Liver (tissue), 3 donors: ENCODE measurements around the gene KRTAP16-1.

Experiments used
- FOXA2 ChIP-seq: IDR thresholded peaks from 2 replicates; pipeline ENCODE4 v1.6.1; 2016; ENCODE audit warnings: antibody characterized with exemption
- RXRA ChIP-seq, 2 donors: IDR thresholded peaks; 2 replicates each; pipeline ENCODE4 v1.6.1; 2017 to 2018; ENCODE audit warnings: antibody characterized with exemption in 2 of 2, mild to moderate bottlenecking in 1 of 2
- YY1 ChIP-seq: IDR thresholded peaks from 2 replicates; pipeline ENCODE4 v1.6.1; 2016; ENCODE audit warnings: antibody characterized with exemption, mild to moderate bottlenecking
- TF ChIP-seq, protein P1 (sequence below): fragments of 150-350 bp; IDR thresholded peaks from 2 replicates; pipeline ENCODE4 v1.5.1; 2017; ENCODE audit warnings: improper control_type of control experiment, low read depth, low read length; ENCODE audit not compliant: missing input control
- TF ChIP-seq, protein P2 (sequence below): IDR thresholded peaks from 2 replicates; pipeline ENCODE4 v1.6.1; 2016; ENCODE audit warnings: antibody characterized with exemption, mild to moderate bottlenecking
- donor health status: healthy.
- donor health status: healthy.

DNA sequence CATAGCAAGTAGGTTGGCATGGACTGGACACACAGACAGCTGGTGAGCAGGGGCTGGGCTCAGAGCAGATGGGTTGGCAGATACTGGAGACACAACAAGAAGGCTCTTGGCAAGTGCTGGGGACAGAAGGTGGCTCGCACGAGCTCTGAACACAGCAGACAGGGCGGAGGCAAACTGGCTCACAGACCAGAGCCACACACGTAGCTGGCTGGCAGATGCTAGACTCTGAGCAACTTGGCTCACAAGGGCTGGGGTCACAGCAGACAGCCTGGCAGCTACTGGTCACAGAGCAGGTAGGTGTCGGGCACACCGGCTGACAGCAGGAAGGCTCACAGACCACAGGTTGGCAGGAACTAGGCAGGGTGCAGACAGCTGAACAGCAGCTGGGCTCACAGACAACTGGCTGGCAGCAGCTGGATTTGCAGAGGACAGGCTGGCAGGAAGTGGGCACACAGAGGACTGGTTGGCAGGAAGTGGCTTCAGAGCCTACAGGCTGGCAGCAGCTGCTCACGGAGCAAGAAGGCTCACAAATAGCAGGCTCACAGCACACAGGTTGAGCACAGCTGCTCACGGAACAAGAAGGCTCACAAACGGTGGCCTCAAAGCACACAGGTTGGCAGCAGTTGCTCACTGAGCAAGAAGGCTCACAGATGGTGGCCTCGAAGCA lies 725 bp downstream of the KRTAP16-1 start:
- TF ChIP-seq, protein P1, sequence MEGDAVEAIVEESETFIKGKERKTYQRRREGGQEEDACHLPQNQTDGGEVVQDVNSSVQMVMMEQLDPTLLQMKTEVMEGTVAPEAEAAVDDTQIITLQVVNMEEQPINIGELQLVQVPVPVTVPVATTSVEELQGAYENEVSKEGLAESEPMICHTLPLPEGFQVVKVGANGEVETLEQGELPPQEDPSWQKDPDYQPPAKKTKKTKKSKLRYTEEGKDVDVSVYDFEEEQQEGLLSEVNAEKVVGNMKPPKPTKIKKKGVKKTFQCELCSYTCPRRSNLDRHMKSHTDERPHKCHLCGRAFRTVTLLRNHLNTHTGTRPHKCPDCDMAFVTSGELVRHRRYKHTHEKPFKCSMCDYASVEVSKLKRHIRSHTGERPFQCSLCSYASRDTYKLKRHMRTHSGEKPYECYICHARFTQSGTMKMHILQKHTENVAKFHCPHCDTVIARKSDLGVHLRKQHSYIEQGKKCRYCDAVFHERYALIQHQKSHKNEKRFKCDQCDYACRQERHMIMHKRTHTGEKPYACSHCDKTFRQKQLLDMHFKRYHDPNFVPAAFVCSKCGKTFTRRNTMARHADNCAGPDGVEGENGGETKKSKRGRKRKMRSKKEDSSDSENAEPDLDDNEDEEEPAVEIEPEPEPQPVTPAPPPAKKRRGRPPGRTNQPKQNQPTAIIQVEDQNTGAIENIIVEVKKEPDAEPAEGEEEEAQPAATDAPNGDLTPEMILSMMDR: no peak
- TF ChIP-seq, protein P2, sequence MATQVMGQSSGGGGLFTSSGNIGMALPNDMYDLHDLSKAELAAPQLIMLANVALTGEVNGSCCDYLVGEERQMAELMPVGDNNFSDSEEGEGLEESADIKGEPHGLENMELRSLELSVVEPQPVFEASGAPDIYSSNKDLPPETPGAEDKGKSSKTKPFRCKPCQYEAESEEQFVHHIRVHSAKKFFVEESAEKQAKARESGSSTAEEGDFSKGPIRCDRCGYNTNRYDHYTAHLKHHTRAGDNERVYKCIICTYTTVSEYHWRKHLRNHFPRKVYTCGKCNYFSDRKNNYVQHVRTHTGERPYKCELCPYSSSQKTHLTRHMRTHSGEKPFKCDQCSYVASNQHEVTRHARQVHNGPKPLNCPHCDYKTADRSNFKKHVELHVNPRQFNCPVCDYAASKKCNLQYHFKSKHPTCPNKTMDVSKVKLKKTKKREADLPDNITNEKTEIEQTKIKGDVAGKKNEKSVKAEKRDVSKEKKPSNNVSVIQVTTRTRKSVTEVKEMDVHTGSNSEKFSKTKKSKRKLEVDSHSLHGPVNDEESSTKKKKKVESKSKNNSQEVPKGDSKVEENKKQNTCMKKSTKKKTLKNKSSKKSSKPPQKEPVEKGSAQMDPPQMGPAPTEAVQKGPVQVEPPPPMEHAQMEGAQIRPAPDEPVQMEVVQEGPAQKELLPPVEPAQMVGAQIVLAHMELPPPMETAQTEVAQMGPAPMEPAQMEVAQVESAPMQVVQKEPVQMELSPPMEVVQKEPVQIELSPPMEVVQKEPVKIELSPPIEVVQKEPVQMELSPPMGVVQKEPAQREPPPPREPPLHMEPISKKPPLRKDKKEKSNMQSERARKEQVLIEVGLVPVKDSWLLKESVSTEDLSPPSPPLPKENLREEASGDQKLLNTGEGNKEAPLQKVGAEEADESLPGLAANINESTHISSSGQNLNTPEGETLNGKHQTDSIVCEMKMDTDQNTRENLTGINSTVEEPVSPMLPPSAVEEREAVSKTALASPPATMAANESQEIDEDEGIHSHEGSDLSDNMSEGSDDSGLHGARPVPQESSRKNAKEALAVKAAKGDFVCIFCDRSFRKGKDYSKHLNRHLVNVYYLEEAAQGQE: no peak
- no peak for TF ChIP-seq FOXA2
- no peak for TF ChIP-seq YY1
- no peak for TF ChIP-seq RXRA (IDR thresholded peaks at IDR 0.05)
